ENCODE results near the gene EXOC3L4.
A peak's percentile ranks its signal among the peaks of the same experiment; 100 is the strongest.
"Not testable (repeated sequence)": the region's sequence is repeated elsewhere in the genome, so short reads cannot be mapped to it uniquely, and the experiment has no call there.

Gene EXOC3L4

GRCh38 chr14:103110681-103111231 lies 16.2 kb downstream of the EXOC3L4 start:
- Histone ChIP-seq H3K27ac (ENCODE audit: low read length) (peak overlapping the region; percentile 8), H3K27me3 (ENCODE audit: low read depth, low read length) (no peaks in the 10 kb centered on the region), H3K36me3 (ENCODE audit: control insufficient read depth in 1 of 2, insufficient read depth in 2 of 2, low read length in 2 of 2) (no peaks in the 10 kb centered on the region), H3K4me1 (ENCODE audit: control insufficient read depth in 1 of 2, insufficient read depth in 2 of 2, low read length in 2 of 2) (peaks cover 7 to 36% of the 10 kb centered on the region in 2 donors), H3K9me3 (ENCODE audit: control insufficient read depth in 1 of 2, low read length in 2 of 2) (no peaks in the 10 kb centered on the region), H3K4me3 (ENCODE audit: low read depth in 1 of 2, low read length in 2 of 2) (peak overlapping the region in 1 of 2 donors; percentile 5)

- H3K4me3 ChIP-seq (ENCODE audit: low read depth in 1 of 2, low read length in 2 of 2) = no peak overlapping the region
- H3K9me3 ChIP-seq (ENCODE audit: control insufficient read depth in 1 of 2, low read length in 2 of 2) = no peaks in the 10 kb centered on the region
- no peak overlapping the region for H3K27ac ChIP-seq (ENCODE audit: low read length)
- no peaks in the 10 kb centered on the region for H3K27me3 ChIP-seq (ENCODE audit: low read depth, low read length)
- peaks cover 7 to 36% of the 10 kb centered on the region in 2 donors for H3K4me1 ChIP-seq (ENCODE audit: control insufficient read depth in 1 of 2, insufficient read depth in 2 of 2, low read length in 2 of 2)
- no peaks in the 10 kb centered on the region for H3K36me3 ChIP-seq (ENCODE audit: control insufficient read depth in 1 of 2, insufficient read depth in 2 of 2, low read length in 2 of 2)
Observed at GRCh38 chr14:103111232-103111868, 16.8 kb downstream of the EXOC3L4 start.

- Histone ChIP-seq H3K4me1 (ENCODE audit: control insufficient read depth in 1 of 2, insufficient read depth in 2 of 2, low read length in 2 of 2) (peaks cover 7 to 36% of the 10 kb centered on the region in 2 donors), H3K27me3 (ENCODE audit: low read depth, low read length) (no peaks in the 10 kb centered on the region), H3K27ac (ENCODE audit: low read length) (no peak overlapping the region), H3K4me3 (ENCODE audit: low read depth in 1 of 2, low read length in 2 of 2) (no peak overlapping the region), H3K36me3 (ENCODE audit: control insufficient read depth in 1 of 2, insufficient read depth in 2 of 2, low read length in 2 of 2) (no peaks in the 10 kb centered on the region), H3K9me3 (ENCODE audit: control insufficient read depth in 1 of 2, low read length in 2 of 2) (no peaks in the 10 kb centered on the region)
Observed at GRCh38 chr14:103112400-103113243, 18.1 kb downstream of the EXOC3L4 start.

DNA sequence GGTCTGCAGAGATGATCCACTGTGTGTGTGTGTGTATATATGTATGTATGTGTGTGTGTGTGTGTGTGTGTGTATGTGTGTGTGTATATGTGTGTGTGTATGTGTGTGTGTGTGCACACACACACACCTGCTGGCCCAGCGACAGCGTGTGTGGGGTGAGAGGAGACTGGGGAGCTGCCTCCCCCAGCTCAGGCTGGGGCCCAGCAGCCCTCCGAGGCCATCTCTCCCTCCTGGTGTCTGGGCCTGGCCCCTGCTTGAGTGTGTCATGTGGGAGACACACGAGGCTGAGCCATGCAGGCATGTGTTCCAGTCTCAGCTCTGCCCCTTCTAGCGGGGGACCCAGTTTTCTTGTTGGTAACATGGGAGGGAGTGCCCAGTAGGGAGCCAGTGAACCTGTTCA lies 18.8 kb downstream of the EXOC3L4 start:
- Histone ChIP-seq H3K36me3 (ENCODE audit: control insufficient read depth in 1 of 2, insufficient read depth in 2 of 2, low read length in 2 of 2) (no peaks in the 10 kb centered on the region), H3K4me3 (ENCODE audit: low read depth in 1 of 2, low read length in 2 of 2) (no peak overlapping the region), H3K4me1 (ENCODE audit: control insufficient read depth in 1 of 2, insufficient read depth in 2 of 2, low read length in 2 of 2) (peaks cover 9 to 36% of the 10 kb centered on the region in 2 donors), H3K9me3 (ENCODE audit: control insufficient read depth in 1 of 2, low read length in 2 of 2) (no peaks in the 10 kb centered on the region), H3K27ac (ENCODE audit: low read length) (no peak overlapping the region), H3K27me3 (ENCODE audit: low read depth, low read length) (no peaks in the 10 kb centered on the region)

GRCh38 chr14:103113774-103114173 lies 19.2 kb downstream of the EXOC3L4 start:
- H3K27ac ChIP-seq (ENCODE audit: low read length) = no peak overlapping the region
- H3K9me3 ChIP-seq (ENCODE audit: control insufficient read depth in 1 of 2, low read length in 2 of 2) = no peaks in the 10 kb centered on the region
- peaks cover 13 to 39% of the 10 kb centered on the region in 2 donors for H3K4me1 ChIP-seq (ENCODE audit: control insufficient read depth in 1 of 2, insufficient read depth in 2 of 2, low read length in 2 of 2)

DNA sequence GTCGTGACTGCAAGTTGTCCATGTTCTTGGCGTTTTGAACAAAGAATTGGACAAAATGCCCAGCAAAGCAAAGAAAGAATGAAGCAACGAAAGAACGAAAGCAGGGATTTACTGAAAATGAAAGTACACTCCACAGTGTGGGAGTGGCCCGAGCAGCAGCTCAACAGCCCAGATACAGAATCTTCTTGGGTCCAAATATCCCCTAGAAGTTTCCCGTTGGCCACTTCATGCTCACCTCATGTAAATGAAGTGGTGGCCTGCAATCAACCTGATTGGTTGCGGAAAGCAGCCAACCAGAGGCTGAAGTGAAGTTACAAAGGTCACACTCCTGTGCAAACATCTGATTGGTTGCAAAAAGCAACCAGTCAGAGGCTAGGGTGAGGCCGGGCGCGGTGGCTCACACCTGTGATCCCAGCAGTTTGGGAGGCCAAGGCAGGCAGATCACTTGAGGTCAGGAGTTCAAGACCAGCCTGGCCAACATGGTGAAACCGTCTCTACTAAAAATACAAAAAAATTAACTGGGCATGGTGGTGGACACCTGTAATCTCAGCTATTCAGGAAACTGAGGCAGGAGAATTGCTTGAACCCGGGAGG lies 20.7 kb downstream of the EXOC3L4 start:
- peak overlapping the region; percentile 69 for H3K27ac ChIP-seq (ENCODE audit: low read length)
- peaks cover 13 to 35% of the 10 kb centered on the region in 2 donors for H3K4me1 ChIP-seq (ENCODE audit: control insufficient read depth in 1 of 2, insufficient read depth in 2 of 2, low read length in 2 of 2)
- H3K36me3 ChIP-seq (ENCODE audit: control insufficient read depth in 1 of 2, insufficient read depth in 2 of 2, low read length in 2 of 2); H3K9me3 ChIP-seq (ENCODE audit: control insufficient read depth in 1 of 2, low read length in 2 of 2); H3K27me3 ChIP-seq (ENCODE audit: low read depth, low read length): not testable (repeated sequence)
- peak overlapping the region in 1 of 2 donors; percentile 16 for H3K4me3 ChIP-seq (ENCODE audit: low read depth in 1 of 2, low read length in 2 of 2)

More at GRCh38 chr14:103113774-103114173, 19.2 kb downstream of the EXOC3L4 start:
- Histone ChIP-seq H3K36me3 (ENCODE audit: control insufficient read depth in 1 of 2, insufficient read depth in 2 of 2, low read length in 2 of 2) (no peaks in the 10 kb centered on the region), H3K27me3 (ENCODE audit: low read depth, low read length) (no peaks in the 10 kb centered on the region), H3K4me3 (ENCODE audit: low read depth in 1 of 2, low read length in 2 of 2) (no peak overlapping the region)

DNA sequence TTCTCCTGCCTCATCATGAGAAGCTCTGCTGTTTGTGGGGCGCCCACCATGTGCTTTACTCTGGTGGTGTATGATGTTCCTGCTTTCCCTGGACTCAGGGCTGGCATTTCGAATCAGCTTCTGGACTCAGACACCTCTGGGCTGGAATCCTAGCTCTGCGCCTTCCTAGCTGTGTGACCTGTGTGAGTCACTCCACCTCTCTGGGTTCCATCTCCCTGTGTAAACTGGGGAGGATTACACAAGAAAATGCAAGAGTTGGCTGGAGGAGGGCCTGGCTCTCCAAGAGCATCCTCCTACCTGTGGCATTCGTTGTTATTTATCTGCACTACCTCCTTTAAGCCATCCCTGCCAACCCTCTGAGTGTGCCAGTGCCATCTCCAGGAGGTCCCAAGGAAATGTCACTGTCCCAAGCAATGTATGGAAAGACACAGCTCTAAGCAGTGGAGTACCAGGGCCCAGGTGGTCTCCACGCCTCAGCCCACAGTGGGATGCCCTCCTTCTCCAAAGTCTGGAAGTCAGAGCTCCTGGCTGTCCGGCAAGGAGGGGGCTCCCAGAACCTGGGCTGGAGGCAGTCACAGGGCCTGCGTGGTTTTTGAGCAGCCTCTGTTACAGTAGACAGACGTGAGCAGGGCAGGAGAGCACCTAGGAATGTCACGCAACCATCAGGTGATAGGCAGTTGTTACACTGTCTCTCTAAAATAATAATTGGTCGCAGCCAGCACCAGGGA lies 21.5 kb downstream of the EXOC3L4 start:
- Histone ChIP-seq H3K27ac (ENCODE audit: low read length) (no peak overlapping the region), H3K36me3 (ENCODE audit: control insufficient read depth in 1 of 2, insufficient read depth in 2 of 2, low read length in 2 of 2) (no peaks in the 10 kb centered on the region), H3K4me1 (ENCODE audit: control insufficient read depth in 1 of 2, insufficient read depth in 2 of 2, low read length in 2 of 2) (peaks cover 16 to 30% of the 10 kb centered on the region in 2 donors)

GRCh38 chr14:103116636-103117035 lies 22.1 kb downstream of the EXOC3L4 start:
- no peaks in the 10 kb centered on the region for H3K9me3 ChIP-seq (ENCODE audit: control insufficient read depth in 1 of 2, low read length in 2 of 2)
- H3K4me1 ChIP-seq (ENCODE audit: control insufficient read depth in 1 of 2, insufficient read depth in 2 of 2, low read length in 2 of 2) = peaks cover 17 to 30% of the 10 kb centered on the region in 2 donors
- no peak overlapping the region for H3K27ac ChIP-seq (ENCODE audit: low read length)
- no peaks in the 10 kb centered on the region for H3K27me3 ChIP-seq (ENCODE audit: low read depth, low read length)
- no peak overlapping the region for H3K4me3 ChIP-seq (ENCODE audit: low read depth in 1 of 2, low read length in 2 of 2)
- no peaks in the 10 kb centered on the region for H3K36me3 ChIP-seq (ENCODE audit: control insufficient read depth in 1 of 2, insufficient read depth in 2 of 2, low read length in 2 of 2)

More for the DNA sequence above, 21.5 kb downstream of the EXOC3L4 start:
- no peak overlapping the region for H3K4me3 ChIP-seq (ENCODE audit: low read depth in 1 of 2, low read length in 2 of 2)
- no peaks in the 10 kb centered on the region for H3K27me3 ChIP-seq (ENCODE audit: low read depth, low read length)
- H3K9me3 ChIP-seq (ENCODE audit: control insufficient read depth in 1 of 2, low read length in 2 of 2) = no peaks in the 10 kb centered on the region

GRCh38 chr14:103117499-103117898 lies 23.0 kb downstream of the EXOC3L4 start:
- not testable (repeated sequence) for H3K36me3 ChIP-seq (ENCODE audit: control insufficient read depth in 1 of 2, insufficient read depth in 2 of 2, low read length in 2 of 2); H3K27me3 ChIP-seq (ENCODE audit: low read depth, low read length); H3K27ac ChIP-seq (ENCODE audit: low read length); H3K4me3 ChIP-seq (ENCODE audit: low read depth in 1 of 2, low read length in 2 of 2); H3K9me3 ChIP-seq (ENCODE audit: control insufficient read depth in 1 of 2, low read length in 2 of 2)
- peaks cover 19 to 28% of the 10 kb centered on the region in 2 donors for H3K4me1 ChIP-seq (ENCODE audit: control insufficient read depth in 1 of 2, insufficient read depth in 2 of 2, low read length in 2 of 2)

DNA sequence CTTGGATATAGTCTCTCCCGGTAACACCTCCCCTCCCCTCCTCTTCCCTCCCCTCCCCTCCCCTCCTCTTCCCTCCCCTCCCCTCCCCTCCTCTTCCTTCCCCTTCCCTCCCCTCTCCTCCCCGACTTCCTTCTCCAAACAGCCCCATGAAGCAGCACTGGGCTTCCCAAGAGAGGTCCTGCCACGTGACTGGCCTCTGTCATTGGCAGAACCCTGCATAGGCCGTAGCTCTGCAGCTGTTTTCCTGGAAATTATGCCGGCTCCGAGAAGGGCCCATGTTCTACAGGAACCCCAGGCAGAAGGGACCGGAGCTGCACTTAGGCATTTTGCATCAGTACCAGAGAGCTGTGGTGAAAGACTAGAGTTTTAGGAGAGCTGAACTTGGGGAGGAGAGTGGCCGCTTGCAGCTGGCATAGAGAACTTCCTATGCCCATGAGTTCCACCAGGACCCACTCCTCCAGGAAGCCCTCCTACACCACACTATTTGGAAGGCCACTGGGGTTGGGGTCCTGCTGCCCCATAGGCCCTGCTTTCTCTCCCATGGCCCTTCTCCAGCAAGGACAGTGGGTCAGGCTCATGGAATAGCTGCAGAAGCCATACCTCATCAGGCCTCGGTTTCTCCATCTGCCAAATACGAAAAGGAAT lies 23.6 kb downstream of the EXOC3L4 start:
- peak overlapping the region; percentile 72 for H3K27ac ChIP-seq (ENCODE audit: low read length)
- peaks cover 20 to 32% of the 10 kb centered on the region in 2 donors for H3K4me1 ChIP-seq (ENCODE audit: control insufficient read depth in 1 of 2, insufficient read depth in 2 of 2, low read length in 2 of 2)
- H3K36me3 ChIP-seq (ENCODE audit: control insufficient read depth in 1 of 2, insufficient read depth in 2 of 2, low read length in 2 of 2) = no peaks in the 10 kb centered on the region
- H3K27me3 ChIP-seq (ENCODE audit: low read depth, low read length) = no peaks in the 10 kb centered on the region
- H3K4me3 ChIP-seq (ENCODE audit: low read depth in 1 of 2, low read length in 2 of 2) = no peak overlapping the region
- H3K9me3 ChIP-seq (ENCODE audit: control insufficient read depth in 1 of 2, low read length in 2 of 2) = no peaks in the 10 kb centered on the region
